Natural killer cell treated with Interleukin-12 subunit alpha and Interleukin-12 subunit beta and Interleukin-15 and Interleukin-18, amount 100 ng/mL, for 72 hours (primary cell): ENCODE results near the gene TASP1. TPM values are rescaled to one million over a fixed set of nuclear protein-coding genes. Genes with fewer than 3 reads are reported as not detected.

ENCODE experiments used
- ATAC-seq, 2 donors: fragments of 150-1000 bp; cut with Tn5 transposase in 1 of 2; sonication (Bioruptor Pico), chemical (Tn5 transposase) in 1 of 2; 2 replicates each; pipeline ENCODE4 v1.10.0; 2021
- DNase-seq: peaks from one replicate; pipeline ENCODE4 v3.0.0; 2022; ENCODE audit warnings: low spot score
- H3K27ac Mint-ChIP-seq, 2 donors: 1 replicate in 1 of 2; 2 replicates in 1 of 2; pipeline ENCODE4 v1.8.0; 2022; ENCODE audit warnings: mixed read lengths in 2 of 2, mild to moderate bottlenecking in 1 of 2, moderate library complexity in 1 of 2
- H3K27me3 Mint-ChIP-seq, 2 donors: 1 replicate in 1 of 2; 2 replicates in 1 of 2; pipeline ENCODE4 v1.8.0; 2022; ENCODE audit warnings: mixed read lengths in 2 of 2
- H3K36me3 Mint-ChIP-seq: one replicate; pipeline ENCODE4 v1.8.0; 2022; ENCODE audit warnings: mixed read lengths
- H3K4me1 Mint-ChIP-seq, 2 donors: 1 replicate in 1 of 2; 2 replicates in 1 of 2; pipeline ENCODE4 v1.8.0; 2022; ENCODE audit warnings: low read depth in 2 of 2, mixed read lengths in 2 of 2, mild to moderate bottlenecking in 1 of 2
- H3K4me3 Mint-ChIP-seq: one replicate; pipeline ENCODE4 v1.8.0; 2022; ENCODE audit warnings: mixed read lengths
- H3K9me3 Mint-ChIP-seq: 2 replicates; pipeline ENCODE4 v1.8.0; 2022; ENCODE audit warnings: mixed read lengths
- total RNA-seq, 2 donors: library from RNA; stranded (reverse); gene quantifications; one replicate each; pipeline ENCODE4 v1.2.3, GENCODE V29; 2022

TASP1 gene
- total RNA-seq, 2 donors from 2014 or later: 14.9 to 16.3 TPM

DNA sequence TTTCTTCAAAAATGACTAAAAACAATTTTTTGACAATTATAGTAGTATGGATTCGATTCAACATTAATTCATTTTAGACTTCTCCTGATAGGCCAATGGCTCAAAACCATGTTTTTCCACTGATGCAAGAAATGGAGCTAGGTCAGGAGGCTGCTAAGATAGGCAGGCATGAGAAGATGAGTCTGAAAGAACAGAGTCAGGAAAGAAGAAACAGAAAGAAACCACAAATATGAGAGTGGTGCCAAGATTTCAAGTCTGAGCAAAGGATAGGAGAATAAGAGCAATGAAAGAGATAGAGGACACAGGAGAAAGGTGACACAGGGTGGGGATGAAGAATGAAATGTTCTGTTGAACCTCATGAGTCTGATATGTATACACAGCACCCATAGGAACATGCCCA, 112.2 kb downstream of the TASP1 start:
- Mint-ChIP-seq H3K9me3 (no peaks in the 10 kb centered on the region), H3K4me1 (no peaks in the 10 kb centered on the region), H3K36me3 (peaks cover 25% of the 10 kb centered on the region), H3K4me3 (no peak overlapping the region), H3K27ac (no peak overlapping the region), H3K27me3 (no peaks in the 10 kb centered on the region)
- DNase-seq (no peak), ATAC-seq (no peak)

DNA sequence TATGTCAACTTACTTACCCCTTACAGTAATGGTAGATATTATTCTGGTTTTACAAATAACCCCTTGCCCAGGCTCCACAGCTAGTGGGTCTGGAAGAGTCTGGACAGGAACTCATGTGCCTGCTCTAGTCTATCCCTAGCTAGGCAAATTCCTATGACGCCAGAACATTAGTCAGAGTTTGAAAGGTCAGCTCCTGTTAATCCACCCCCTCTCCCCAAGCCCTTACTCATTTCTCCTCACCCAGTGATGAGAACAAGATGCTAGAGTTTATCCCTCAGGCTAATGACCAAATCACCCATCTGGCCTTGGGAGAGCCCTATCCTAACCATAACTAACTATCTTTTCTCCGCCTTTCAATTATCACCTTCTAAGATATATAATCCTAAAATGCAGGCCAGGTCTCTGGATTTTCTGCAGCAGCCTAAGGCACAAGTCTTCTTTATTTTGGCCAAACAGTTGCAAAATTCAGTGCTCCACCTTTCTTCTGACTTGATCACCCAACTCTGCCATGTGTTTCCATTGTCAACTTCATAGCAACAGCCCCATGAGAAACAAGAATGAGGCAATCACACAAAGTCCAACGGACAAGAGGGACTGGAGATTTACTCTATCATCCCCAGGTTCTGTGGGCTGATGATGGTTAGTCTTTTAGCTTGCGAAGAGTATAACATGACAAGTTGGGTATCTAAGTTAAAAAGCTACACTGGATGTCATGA, 113.3 kb downstream of the TASP1 start:
- Mint-ChIP-seq H3K36me3 (peaks cover 25% of the 10 kb centered on the region), H3K4me3 (no peak overlapping the region), H3K27ac (no peak overlapping the region), H3K4me1 (no peaks in the 10 kb centered on the region), H3K27me3 (no peaks in the 10 kb centered on the region), H3K9me3 (no peaks in the 10 kb centered on the region)
- DNase-seq (no peak), ATAC-seq (no peak)

DNA sequence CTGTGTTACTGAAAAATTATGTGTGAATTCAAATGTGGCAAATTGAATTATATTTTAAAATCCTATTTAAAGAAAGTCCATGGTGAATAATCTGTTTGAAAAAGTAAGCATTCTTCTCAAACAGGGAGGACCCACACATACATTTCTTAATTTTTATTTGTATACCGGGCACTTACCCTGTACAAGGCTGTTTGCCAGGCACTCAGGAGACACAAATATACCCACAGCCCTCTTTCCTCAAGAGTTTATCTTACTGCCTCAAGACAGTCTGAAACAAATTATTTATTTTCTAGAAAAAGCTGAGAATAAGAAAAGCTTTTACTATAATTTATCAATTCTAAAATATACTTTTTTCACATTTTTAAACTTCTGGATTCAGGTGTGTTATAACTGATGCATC, 114.4 kb downstream of the TASP1 start:
- no peak overlapping the region for H3K4me3 Mint-ChIP-seq
- H3K4me1 Mint-ChIP-seq: no peaks in the 10 kb centered on the region
- DNase-seq: no peak
- peaks cover 25% of the 10 kb centered on the region for H3K36me3 Mint-ChIP-seq
- no peaks in the 10 kb centered on the region for H3K27me3 Mint-ChIP-seq
- ATAC-seq: no peak
- no peaks in the 10 kb centered on the region for H3K9me3 Mint-ChIP-seq
- H3K27ac Mint-ChIP-seq: no peak overlapping the region

DNA sequence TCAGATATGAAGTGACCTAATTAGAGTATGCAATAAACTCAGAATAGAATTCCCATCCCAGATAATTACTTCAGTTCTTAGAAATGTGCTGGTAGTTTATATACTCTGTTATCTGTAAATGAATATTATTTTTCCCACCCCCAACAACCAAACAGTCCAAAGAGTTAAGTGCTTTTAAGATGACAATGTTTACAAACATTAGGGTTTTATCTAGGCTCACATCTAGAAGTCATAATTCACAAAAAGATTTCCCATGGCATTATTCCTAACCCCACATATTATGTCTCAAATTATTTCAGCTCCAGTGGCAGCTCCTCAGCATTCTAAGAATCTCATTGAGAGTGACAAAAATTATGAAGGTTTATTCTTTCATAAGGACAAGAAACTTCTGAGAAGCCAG, 120.9 kb downstream of the TASP1 start:
- ATAC-seq (no peak), DNase-seq (no peak)
- peaks cover 0 to 2% of the 10 kb centered on the region in 2 donors for H3K4me1 Mint-ChIP-seq
- peaks cover 26% of the 10 kb centered on the region for H3K36me3 Mint-ChIP-seq
- H3K27me3 Mint-ChIP-seq: no peaks in the 10 kb centered on the region
- H3K27ac Mint-ChIP-seq: no peak overlapping the region
- H3K4me3 Mint-ChIP-seq: no peak overlapping the region
- no peaks in the 10 kb centered on the region for H3K9me3 Mint-ChIP-seq

DNA sequence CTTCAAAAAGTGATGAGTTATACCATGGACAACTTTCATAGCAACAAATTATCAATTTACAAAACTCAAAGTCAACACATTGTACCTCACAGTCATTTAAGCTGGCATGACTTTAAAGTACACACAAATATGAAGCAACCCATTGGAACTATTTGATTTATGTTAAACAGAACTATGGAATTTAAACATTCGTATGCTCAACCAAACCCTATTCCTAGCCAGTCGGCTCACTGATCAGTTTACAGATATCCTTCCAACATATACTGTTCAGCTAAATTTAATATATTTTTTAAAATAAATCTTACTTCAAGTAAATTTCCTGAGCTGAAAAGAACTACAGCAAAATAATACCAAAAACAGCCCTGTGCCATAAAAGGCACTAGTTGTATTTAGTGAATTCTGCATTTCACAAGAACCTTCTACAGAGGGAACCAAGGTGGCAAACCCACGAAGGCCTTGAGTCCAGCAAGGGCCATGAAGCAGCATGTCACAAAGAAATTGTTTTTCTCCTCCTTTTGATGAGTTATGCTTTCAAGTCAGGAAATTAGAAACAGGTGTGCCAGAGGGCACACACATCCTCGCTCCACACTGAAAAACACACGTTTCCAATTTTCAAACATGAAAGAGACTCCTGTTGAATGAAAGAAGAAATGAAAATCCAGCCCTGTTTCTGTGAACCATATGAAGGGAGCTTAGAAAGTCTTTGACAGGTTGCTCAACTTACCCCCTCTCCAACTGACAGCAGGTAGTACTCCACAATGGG, 122.8 kb downstream of the TASP1 start:
- ATAC-seq (no peak), DNase-seq (no peak)
- Mint-ChIP-seq H3K27ac (no peak overlapping the region), H3K4me3 (no peak overlapping the region), H3K36me3 (peaks cover 21% of the 10 kb centered on the region), H3K4me1 (peaks cover 0 to 2% of the 10 kb centered on the region in 2 donors), H3K9me3 (peaks cover 3% of the 10 kb centered on the region), H3K27me3 (no peaks in the 10 kb centered on the region)

DNA sequence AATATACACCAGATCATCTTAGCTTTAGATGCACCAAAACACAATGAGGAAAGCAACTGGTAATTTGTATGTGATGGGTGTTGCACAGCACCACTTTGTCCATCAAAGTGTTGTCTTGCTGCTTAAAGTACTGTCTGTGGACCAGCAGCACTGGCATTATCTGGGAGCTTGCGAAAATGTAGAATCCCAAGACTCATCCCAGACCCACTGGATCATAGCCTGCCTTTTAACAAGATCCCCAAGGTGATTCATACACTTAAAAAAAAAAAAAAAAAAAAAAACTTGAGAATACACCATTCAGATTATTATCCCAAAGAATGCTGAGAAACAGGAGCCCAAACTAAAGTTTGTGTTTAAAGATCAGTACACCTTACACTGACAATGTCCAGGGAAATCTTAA, 123.4 kb downstream of the TASP1 start:
- H3K4me3 Mint-ChIP-seq: no peak overlapping the region
- H3K4me1 Mint-ChIP-seq: peaks cover 0 to 2% of the 10 kb centered on the region in 2 donors
- ATAC-seq (no peak), DNase-seq (no peak)
- no peak overlapping the region for H3K27ac Mint-ChIP-seq
- H3K27me3 Mint-ChIP-seq: no peaks in the 10 kb centered on the region
- H3K36me3 Mint-ChIP-seq: peaks cover 21% of the 10 kb centered on the region
- H3K9me3 Mint-ChIP-seq: peaks cover 3% of the 10 kb centered on the region

DNA sequence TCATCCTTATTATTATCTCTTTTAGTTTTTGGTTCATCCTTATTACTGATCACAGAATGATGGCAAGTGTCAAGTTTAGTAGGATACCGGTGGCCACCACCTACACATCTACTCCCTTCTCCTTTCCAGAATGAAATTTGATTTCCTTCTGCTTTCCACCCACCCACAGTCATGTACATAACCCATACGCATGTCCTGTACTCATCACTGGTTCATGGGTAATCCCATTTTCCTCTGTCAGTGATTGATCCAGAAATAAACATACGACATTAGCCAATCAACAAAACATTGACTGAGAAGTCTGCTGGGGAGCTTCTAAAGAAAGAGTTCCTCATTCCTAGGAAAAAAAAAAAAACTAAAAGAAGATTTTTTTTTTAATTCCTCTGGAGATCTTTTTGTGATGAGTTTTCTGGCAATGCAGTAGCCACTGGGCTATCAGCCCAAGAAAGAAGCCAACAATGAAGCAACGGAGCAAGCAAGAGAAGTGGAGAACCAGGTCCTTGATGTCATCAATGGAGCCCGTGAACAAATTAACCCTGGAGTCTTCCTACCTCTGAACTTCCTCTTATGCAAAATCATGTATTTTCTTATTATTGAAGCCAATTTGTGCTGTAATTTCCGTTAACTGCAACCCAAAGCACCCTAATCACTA, 127.8 kb downstream of the TASP1 start:
- ATAC-seq (no peak), DNase-seq (no peak)
- H3K4me3 Mint-ChIP-seq: no peak overlapping the region
- H3K27me3 Mint-ChIP-seq: no peaks in the 10 kb centered on the region
- H3K9me3 Mint-ChIP-seq: peaks cover 7% of the 10 kb centered on the region
- H3K4me1 Mint-ChIP-seq: peaks cover 0 to 2% of the 10 kb centered on the region in 2 donors
- H3K36me3 Mint-ChIP-seq: peaks cover 34% of the 10 kb centered on the region
- no peak overlapping the region for H3K27ac Mint-ChIP-seq

DNA sequence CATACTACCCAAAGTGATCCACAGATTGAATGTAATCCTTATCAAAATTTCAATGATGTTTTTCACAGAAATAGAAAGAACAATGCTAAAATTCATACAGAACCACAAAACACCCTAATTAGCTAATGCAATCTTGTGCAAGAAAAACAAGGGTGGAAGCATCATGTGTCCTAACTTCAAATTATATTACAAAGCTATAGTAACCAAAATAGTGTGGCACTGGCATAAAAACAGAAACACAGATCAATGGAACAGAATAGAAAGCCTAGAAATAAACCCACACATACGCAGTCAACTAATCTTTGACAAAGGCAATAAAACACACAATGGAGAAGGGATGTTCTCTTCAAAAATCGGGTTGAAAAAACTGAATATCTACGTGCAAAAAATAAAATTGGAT, 131.1 kb downstream of the TASP1 start:
- H3K9me3 Mint-ChIP-seq: peaks cover 11% of the 10 kb centered on the region
- H3K27ac Mint-ChIP-seq: no peak overlapping the region
- DNase-seq (no peak), ATAC-seq (no peak)
- peaks cover 46% of the 10 kb centered on the region for H3K36me3 Mint-ChIP-seq
- no peaks in the 10 kb centered on the region for H3K4me1 Mint-ChIP-seq
- H3K4me3 Mint-ChIP-seq: no peak overlapping the region
- no peaks in the 10 kb centered on the region for H3K27me3 Mint-ChIP-seq

DNA sequence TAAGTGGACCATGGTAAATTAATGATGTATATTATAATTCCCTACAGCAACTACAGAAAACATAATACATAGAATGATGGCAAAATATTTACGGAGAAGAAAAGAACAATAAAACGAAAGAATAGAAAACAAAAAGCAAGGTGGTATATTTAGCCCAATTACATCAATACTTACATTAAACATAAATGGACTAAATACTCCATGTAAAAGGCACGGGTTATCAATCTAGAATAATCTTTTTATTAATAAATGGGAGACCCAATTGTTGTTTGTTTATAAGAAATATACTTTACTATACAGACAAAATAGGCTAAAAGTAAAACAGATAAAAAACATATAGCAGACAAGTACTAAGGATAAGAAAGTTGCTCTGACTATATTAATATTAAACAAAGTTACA, 137.2 kb downstream of the TASP1 start:
- DNase-seq (no peak), ATAC-seq (no peak)

DNA sequence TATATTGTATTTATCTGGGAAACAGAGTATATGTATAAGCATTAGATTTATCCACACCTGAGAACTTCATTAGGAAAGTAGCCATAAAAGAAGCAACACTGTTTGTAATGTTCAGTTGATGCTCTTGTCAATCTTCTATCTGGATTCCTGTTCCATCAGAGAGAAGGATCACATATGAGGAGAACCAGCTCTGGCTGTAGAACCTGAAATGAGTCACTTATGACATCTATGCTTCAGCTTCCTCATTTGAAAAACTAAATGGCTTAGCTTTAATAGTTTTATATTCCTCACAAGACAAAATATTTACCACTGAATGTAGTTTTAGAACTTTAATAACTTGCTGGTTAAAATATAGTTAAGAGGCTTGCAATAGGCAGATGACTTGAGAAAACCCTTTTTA, 144.7 kb downstream of the TASP1 start:
- no peak for ATAC-seq
- DNase-seq: no peak
- H3K9me3 Mint-ChIP-seq: peaks cover 13% of the 10 kb centered on the region
- no peak overlapping the region for H3K4me3 Mint-ChIP-seq
- H3K36me3 Mint-ChIP-seq: peaks cover 13% of the 10 kb centered on the region
- H3K27ac Mint-ChIP-seq: no peak overlapping the region
- peaks cover 3 to 5% of the 10 kb centered on the region in 2 donors for H3K4me1 Mint-ChIP-seq
- H3K27me3 Mint-ChIP-seq: no peaks in the 10 kb centered on the region

More for the DNA sequence above, 137.2 kb downstream of the TASP1 start:
- H3K4me3 Mint-ChIP-seq: no peak overlapping the region
- peaks cover 0 to 3% of the 10 kb centered on the region in 2 donors for H3K4me1 Mint-ChIP-seq
- no peaks in the 10 kb centered on the region for H3K27me3 Mint-ChIP-seq
- H3K36me3 Mint-ChIP-seq: peaks cover 60% of the 10 kb centered on the region
- peaks cover 25% of the 10 kb centered on the region for H3K9me3 Mint-ChIP-seq
- no peak overlapping the region for H3K27ac Mint-ChIP-seq

DNA sequence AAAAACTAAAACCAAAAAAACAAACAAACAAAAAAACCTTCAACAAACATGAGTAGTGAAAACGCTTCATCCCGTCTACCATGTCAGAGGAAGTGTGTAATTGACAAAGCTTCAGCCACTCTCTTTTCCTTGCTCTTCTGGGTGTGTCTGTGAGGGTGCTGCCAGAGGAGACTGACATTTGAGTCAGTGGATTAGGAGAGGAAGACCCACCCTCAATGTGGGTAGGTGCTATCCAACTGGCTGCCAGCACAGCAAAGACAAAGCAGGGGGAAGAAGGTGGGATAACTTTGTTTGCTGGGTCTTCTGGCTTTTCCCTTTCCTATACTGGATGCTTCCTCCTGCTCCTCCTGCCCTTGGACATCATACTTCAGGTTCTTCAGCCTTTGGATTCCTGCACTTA, 145.6 kb downstream of the TASP1 start:
- peaks cover 8% of the 10 kb centered on the region for H3K9me3 Mint-ChIP-seq
- no peak overlapping the region for H3K27ac Mint-ChIP-seq
- DNase-seq: no peak
- H3K27me3 Mint-ChIP-seq: no peaks in the 10 kb centered on the region
- peaks cover 3 to 5% of the 10 kb centered on the region in 2 donors for H3K4me1 Mint-ChIP-seq
- no peak for ATAC-seq
- no peak overlapping the region for H3K4me3 Mint-ChIP-seq
- peaks cover 7% of the 10 kb centered on the region for H3K36me3 Mint-ChIP-seq

DNA sequence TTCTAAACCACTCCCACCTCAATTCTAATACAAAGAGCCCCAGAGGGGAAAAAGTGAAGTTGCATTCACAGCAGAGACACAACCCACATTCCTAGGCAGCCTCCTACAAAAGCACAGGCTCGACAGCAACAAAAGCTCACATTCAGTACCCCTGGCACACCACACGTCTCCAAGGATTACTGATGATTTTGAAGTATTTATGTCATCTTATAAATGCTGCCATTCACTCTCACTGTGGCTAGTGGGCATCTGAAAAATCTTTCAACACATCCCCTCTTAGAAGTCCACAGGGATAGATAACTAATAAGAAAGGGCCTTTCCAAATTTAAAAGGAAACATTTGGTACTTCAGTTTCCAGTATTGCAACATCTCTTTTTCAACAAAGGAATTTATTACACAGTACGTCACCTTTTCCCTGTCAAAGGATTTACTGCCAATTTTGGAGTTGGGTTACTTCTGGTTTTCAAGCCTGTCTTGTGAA, 146.7 kb downstream of the TASP1 start:
- Mint-ChIP-seq H3K4me3 (no peak overlapping the region), H3K27ac (no peak overlapping the region), H3K9me3 (peaks cover 3% of the 10 kb centered on the region), H3K4me1 (peaks cover 2 to 5% of the 10 kb centered on the region in 2 donors), H3K36me3 (peaks cover 5% of the 10 kb centered on the region), H3K27me3 (no peaks in the 10 kb centered on the region)
- DNase-seq (no peak), ATAC-seq (no peak)

DNA sequence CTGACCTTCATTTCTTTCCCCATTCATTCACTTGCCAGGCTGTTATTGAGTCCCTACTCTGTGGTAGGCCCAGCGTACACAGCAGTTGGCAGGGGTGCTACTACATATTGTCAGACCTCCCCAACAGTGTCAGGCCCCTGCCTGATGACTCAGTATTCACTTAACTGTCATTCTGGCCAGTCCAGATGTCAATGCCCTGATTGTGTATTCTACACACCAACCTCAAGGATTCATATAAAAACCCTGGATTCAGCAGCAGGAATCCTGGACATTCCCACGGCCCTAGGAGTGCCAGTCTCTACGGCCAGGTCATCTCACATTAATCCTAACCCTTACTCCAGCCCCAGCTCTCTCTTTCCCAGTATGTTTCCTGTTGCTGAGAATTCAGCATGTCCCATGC, 151.5 kb downstream of the TASP1 start:
- Mint-ChIP-seq H3K27ac (no peak overlapping the region), H3K9me3 (no peaks in the 10 kb centered on the region), H3K4me3 (no peak overlapping the region), H3K27me3 (no peaks in the 10 kb centered on the region), H3K4me1 (peaks cover 12 to 14% of the 10 kb centered on the region in 2 donors), H3K36me3 (peaks cover 4% of the 10 kb centered on the region)
- no peak for ATAC-seq
- no peak for DNase-seq

DNA sequence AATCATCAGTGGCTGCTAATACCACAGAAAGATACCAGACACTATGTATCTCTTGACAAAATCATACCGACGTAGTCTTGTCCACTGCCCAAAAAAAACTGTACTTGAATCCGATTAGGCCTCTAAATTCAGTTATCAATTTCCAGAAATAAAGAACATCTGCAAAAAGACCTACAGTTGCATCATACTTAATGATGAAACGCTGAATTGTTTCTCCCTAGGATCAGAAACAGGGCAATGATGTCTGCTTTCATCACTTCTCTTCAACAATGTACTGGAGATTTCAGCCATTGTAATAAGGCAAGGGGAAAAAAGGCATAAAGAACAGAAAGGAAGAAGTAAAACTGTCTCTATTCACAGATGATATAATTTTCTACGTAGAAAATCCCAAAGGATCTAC, 152.0 kb downstream of the TASP1 start:
- peaks cover 10% of the 10 kb centered on the region for H3K36me3 Mint-ChIP-seq
- no peaks in the 10 kb centered on the region for H3K27me3 Mint-ChIP-seq
- ATAC-seq (no peak), DNase-seq (no peak)
- H3K4me1 Mint-ChIP-seq: peaks cover 12 to 14% of the 10 kb centered on the region in 2 donors
- H3K27ac Mint-ChIP-seq: no peak overlapping the region
- H3K9me3 Mint-ChIP-seq: no peaks in the 10 kb centered on the region
- no peak overlapping the region for H3K4me3 Mint-ChIP-seq
